Medulla oblongata (tissue), 1 donor: ENCODE results near the gene MAP3K20.
"Not testable (repeated sequence)": the region's sequence is repeated elsewhere in the genome, so short reads cannot be mapped to it uniquely, and the experiment has no call there.

Source experiments
- DNase-seq: peaks from one replicate; pipeline ENCODE4 v3.0.0-alpha.2; 2015; ENCODE audit errors: extremely low spot score

The MAP3K20 gene

DNA sequence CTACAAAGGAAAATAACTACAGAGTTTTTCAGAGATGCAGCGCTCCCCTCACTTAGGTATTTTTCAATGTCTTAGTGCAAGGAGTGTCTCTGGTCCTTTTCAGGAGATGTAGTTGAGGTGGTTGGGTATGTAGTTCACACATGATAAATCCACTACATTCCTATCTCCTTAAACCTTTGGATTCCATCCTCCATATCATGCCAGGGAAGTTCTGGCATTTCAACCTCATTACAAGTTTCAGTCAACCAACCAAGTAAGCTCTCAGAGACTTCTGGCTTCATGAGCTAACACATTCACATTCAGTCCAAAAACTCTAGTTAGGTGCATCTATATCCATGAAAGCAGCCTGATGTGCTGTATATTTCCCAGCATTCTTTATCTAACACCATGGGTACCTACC is 47.3 kb downstream of the MAP3K20 start:
- no peak for DNase-seq

DNA sequence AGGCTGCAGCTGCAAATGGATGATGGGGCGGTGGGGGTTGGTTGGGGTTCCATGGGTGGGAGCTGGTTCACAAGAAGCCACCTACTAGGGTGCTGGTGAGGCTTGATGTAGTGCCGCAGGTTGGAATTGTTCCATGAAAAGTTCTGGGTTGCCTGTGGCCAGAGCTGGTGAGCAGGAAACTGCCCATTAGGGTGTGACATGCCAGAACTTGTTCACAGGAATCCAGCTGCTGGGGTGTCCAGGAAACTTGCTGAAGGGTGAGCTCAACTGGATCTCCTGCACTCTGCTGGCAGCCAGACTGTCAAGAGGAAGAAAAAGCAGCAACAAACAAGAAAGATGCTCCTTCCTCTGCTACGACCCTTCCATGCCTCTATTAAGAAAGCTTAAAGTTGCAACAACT is 48.8 kb downstream of the MAP3K20 start:
- no peak for DNase-seq

DNA sequence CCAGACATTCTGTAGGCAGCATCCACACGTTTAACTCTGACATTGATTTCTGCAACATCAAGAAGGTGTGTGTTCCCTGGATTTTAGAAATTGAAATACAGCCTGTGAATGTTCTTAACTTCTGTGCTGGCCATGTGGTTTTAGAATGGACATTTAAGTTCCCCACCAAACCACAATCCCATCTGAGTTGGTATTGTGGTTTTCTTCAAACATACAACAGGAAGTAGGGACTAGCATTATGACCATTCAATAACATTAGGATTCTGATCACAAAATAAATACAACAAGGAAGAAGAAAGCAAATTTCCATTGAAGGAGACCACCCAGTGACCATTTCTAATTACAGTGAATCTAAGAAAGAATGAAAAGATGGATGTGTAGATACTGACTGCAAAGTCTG is 51.2 kb downstream of the MAP3K20 start:
- no peak for DNase-seq

DNA sequence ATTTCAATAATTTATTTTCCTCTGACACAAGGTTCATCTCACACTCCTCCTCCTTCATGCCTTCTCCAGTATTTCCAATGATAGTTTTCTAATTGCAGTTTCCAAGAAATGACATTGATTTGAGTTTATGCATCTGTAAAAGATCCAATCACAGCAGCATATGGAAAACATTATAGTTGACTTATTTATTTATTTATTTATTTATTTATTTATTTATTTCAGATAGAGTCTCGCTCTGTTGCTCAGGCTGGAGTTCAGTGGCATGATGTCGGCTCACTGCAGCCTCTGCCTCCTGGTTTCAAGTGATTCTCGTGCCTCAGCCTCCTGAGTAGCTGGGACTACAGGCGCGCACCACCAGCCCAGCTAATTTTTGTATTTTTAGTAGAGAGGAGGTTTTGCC is 52.5 kb downstream of the MAP3K20 start:
- not testable (repeated sequence) for DNase-seq

DNA sequence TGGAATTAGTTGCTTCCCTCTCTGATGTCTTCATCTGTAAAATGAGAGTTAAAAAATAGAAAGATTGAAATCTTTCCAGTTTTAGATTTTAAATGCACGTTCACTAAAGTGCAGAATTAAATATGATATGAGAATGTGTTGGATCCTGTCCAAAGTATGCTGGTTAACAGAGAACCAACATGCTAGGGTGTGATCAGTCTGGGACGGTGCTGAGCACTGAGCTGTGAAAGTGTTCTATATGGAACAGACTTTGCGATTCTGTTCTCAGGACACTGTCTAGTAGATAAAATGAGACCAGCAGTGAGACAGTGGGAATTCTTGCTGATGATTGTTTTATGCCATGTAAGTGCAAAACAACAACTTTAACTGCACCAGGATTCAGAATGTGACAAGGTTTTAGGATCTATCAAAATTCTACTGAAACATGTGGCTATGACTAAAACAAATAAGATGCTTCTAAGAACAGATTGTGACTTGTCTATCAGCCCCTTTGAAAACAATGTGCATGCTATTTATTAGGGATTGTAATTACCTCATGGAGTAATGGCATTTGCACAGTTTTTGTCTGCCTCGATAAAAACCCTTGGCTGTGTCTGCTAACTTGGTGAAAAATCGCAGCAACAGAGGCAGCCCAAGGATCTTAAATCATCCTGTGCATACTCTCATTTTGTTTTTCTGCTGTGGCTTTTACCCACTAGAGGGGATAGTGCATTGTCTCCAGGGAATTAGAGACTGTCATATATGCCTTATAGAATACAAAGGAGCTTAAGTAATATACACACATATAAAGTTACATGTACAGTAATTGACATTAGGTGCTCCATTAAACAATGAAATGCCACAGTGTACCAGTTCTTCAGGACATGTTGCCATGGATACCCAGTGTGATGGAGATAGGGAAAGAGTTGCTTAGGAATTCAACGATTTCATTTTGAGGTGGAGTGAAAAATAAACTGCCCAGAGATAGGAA is 55.1 kb downstream of the MAP3K20 start:
- DNase-seq, result no peak

DNA sequence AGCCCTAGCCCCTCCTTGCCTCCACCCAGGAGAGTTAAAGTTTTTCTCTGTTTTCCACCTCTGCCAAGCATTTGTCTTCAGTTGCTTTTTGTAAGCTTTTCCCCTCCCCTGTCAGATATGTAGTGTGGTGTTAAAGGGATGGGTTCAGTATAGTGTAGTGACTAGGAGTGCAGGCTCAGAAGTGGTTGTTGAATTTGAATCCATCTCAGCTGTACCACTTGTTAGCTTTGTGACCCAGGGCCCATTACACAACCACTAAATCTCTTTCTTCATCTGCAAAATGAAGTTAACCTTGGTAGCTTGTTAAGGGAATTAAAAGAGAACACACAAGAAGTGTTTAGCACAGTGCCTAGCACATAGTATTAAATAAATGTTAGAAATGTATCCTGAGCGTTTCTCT is 56.9 kb downstream of the MAP3K20 start:
- DNase-seq, result no peak

DNA sequence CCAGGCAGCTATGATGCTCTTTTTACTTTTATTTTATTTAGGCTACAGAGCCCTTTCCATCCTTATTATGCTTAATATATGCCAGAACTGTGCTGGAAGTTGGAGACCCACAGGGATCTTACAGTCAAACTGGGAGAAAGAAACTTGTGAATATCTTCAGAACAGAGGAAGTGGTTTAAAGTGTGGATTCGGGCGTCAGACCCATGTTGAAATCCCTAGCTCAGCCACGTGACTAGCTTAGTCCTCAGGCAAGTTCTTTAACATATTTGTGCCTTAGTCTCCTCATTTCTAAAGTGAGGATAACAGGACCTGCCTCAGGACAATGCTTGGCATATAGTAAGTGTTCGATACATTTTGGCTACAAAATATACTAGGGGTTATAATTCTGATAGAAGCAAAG is 59.1 kb downstream of the MAP3K20 start:
- DNase-seq, result no peak

DNA sequence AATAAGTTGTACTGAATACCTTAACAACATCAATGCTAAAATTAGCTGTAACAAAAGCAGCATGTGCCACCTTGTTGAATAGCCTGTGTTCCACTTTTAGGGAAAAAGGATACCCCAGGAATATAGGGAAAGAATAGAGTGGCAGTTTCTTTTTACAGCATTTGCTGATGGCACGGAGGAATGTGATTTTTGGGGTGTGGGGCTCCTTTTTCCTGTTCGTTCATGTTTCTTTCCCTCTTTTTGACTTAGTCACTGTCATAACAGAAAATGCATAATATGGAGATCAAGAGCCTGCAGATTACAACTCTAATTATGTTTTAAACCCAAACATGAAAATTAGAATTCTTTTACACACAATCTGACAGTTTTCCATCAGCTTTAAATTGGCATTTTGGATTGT is 60.4 kb downstream of the MAP3K20 start:
- no peak for DNase-seq

DNA sequence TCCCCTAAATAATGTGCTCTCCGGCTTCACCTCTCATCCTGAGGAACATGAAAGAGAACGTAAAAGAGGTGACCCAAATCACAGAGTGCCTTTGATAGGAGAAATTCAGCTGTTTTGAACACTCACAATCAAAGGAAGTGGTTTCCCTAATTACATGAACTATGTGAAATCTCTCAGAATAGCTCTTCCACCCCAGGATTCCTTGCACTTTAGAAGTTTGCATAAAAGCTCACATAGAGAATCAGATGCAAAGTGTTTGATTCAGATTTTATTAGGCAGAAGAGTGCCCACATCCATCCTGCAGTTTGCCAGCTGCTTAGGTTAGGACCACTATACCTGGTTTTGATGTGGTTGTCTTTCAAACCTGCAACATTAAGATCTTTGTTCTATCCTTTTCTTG is 61.0 kb downstream of the MAP3K20 start:
- DNase-seq, result no peak

DNA sequence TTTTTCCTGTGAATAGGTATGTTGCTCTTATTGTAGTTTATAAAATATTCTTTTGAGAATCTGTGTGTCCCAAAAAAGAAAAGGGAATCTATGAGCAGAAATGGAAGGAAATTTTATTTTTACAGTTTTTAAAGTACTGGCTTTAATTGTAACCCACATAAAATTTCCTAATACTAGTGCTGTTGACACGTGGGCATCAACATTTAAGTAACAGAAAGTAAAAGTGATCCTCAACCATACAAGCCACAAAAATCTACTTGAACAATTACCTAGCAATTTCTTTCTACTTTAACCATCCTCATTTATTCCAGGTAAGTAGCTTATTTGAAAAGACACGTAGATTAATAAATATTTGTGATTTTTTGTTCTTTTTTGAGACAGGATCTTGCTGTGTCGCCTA is 62.0 kb downstream of the MAP3K20 start:
- no peak for DNase-seq

DNA sequence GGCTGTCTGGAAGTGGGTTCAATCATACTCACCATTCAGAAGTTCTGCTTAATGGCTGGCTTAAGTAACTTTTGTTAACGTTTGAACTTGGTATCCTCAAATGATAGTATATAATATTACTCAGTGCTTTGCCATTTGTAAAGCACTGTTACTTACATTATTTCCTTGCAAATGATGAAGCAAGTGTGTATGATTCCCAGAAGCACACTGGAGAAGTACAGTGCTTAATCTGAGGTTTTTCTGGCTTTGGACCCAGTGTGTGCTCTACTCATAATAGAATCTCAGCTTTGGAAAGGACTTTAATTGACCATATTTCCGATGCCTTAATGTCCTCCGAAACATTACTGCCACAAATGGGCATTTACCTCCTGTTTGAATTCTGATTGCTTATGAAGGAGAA is 63.3 kb downstream of the MAP3K20 start:
- no peak for DNase-seq

DNA sequence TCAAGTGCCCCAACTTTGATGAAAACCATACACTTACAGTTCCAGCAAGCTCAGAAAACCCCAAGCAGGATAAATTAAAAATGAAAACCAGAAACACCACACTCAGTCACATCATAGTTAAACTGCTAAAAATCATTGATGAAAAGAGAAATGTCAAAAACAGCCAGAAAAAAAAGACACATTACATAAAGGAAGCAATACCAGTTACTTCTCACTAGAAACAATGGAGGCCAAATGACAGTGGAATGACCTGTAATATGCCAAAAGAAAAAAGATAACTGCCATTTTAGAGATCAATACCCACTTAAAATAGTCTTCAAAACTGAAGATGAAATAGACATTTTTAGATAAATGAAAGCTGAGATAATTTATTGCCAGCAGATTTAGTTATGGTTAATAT is 66.0 kb downstream of the MAP3K20 start:
- DNase-seq, result no peak

DNA sequence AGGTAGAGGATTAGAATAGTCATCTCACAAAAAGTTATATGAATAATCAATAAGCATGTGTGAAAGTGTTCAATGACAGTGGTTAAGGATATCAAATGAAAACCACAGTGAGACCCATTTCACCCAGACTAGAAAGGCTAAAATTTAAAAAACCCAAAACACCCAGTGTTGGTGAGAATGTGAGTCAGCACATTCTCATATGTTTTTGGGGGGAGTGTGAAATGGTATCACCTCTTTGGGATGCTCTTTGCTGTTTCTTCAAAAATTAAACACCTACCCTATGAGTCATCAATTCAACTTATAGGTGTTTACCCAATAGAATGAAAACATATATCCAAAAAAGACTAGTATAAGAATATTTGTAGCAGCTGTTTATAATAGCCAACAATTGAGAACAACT is 69.8 kb downstream of the MAP3K20 start:
- no peak for DNase-seq

DNA sequence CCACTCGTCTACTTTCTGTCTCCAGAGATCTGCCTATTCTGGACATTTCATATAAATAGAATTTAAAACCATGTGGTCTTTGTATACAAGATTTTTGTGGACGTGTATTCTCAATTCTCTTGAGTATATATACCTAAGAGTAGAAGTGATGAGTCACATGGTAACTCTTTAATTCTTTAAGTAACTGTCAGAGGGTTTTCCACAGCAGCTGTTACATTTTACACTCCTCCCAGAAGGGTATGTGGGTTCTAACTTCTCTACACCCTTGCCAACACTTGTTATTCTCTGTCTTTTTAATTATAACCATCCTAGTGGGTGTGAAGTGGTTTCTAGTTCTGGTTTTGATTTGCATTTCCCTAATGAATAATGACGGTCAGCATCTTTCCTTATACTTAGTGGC is 70.9 kb downstream of the MAP3K20 start:
- DNase-seq, result no peak

DNA sequence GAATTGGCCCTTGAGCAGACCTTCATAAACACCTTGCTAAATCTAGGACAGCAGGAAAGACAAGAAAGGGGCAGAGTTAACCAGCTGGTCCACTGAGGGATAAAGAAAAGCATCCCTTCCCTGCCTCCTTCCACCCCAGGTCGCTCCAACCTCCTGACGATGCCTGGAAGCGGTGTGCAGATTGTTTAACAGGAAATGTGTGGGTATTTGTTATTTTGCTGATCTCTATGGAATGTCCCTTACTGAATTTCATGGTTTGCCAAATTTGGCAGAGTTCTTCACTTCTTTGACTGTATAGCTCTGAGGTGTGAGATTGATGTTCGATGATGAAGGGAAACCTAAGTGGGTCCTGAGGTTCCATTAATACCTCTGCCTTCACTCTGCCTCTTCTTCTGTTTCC is 72.9 kb downstream of the MAP3K20 start:
- no peak for DNase-seq

DNA sequence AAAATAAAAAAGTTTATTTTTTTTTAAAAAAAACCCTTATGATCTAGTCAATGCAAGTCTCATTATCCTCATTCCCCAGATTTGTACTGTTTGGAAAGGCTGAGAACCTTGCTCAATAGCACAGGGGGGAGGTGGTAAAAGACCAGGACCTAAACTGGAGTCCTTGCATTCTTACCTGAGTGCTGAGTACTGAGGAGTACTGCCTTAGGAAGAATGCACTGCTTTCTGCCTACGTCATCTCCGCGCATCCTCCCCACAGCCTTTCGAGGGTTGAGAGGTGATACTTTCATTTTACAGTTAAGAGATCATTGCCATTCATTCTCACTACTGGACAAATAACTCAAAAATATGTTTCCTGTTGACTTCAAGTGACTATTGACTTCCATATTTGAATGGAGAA is 73.8 kb downstream of the MAP3K20 start:
- no peak for DNase-seq

DNA sequence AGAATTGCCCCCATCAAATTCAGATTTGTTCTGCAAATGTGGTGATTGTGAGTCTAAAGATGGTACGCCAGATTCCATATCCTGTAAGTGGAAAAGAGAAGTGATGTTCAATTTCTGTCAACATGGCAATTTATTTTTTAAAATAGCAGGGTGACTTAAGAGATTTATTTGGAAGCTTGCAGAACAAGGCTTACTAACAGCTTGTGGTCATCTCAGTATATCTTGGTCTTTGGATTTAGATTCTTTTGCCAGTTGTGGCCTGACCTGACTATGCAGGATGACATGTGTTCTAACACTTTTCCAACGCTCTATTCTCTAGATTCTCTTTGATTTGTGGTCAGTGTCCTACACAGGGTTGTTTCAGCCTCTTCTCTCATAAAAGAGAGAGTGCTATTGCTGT is 74.4 kb downstream of the MAP3K20 start:
- DNase-seq, result no peak

DNA sequence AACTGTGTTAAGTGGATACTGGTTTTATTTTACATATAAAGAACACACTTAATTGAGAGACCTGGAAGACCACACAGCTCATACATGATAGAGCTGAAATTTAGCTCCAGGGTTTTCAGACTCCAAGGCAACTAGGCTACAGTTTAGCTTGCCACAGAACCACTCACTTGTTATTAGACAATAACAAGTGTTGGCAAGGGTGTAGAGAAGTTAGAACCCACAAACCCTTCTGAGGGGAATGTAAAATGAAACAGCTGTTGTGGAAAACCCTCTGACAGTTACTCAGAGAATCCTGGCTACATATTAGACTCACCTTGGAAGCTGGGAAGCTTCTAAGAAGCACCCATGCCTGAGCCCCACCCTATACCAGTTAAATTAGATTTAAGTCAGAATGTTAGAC is 75.3 kb downstream of the MAP3K20 start:
- DNase-seq, result no peak

DNA sequence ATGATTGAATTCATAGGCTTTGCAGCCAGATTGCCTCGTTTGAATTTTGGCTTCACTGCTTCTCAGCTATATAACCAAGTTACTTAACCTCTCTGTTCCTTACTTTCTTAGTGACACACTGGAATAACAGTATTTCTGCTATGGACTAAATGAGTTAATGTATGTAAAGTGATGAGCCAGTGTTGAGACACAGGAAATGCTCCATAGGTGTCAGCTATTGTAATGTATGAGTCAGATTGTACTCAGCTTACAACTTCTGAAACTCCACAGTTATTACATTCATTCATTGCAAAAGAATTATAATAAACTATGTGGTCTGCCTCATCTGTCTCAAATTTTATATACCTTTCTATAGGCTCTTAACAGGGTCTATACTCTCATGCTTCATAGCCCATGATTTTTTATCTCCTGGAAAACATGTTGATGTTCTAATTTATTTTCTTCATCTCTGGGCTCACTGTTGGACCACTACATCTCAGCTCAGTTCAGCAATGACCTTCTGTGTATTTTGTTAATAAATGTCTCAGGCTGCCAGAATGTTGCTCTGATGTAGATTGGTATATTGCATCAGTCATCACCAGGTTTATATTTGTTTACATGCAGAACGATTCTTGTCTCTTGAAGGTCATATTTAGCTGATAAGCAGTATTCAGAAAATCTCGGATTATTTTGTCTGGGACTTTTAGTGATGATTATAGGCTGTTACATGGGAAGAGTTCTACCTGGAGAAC is 76.2 kb downstream of the MAP3K20 start:
- no peak for DNase-seq

DNA sequence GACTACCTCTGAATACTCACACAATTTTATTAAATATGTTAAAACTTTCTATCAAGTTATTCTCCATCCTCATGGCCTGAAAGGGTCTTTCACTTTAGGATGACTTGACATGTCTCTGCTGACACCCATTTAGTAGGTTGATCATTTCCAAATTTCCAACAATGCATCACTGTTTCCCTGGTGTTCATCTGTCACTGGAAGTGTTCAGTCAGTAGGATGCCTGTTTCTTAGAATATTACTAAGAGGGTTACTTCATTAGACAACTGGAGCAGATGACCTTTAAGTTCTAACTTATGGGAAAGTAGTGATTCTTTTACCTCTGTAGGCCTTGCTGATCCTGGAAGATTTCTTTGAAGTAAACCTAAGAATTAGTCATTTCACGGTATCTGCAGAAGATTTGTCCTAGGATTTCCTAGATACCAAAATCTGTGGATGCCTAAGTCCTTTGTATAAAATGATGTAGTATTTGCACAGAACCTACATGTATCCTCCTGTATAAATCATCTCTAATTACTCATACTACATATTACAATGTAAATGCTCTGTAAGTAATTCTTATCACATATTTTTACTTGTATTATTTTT is 77.7 kb downstream of the MAP3K20 start:
- no peak for DNase-seq

DNA sequence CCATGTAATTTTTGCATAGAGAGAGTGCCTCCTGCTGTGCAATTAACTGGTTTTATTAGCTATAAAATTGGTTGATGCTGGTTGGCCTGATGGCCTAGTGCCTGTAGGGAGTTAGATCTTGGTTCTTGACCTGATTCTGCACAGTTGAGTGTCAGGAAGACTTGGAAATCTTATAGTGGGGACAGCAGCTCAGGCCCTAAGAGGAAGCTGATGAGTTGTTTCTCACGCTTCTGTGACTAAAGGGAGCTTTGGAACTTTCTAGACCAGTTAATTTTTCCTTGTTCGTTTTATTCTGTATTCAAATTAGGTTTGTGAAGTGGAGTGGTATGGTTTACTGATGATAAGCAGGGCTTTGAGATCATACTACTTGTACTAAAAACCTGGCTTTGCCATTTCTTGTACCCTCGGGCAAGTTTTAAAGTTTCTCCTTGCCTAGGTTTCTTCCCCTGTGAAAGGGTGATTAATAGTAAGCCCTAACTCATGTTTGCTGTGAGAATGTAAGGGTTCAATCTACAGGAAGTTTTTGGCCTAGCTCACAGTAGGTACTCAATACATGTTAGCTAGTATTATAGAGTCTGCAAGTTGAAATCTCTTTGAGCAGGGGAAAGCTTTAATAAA is 82.1 kb downstream of the MAP3K20 start:
- DNase-seq, result no peak

DNA sequence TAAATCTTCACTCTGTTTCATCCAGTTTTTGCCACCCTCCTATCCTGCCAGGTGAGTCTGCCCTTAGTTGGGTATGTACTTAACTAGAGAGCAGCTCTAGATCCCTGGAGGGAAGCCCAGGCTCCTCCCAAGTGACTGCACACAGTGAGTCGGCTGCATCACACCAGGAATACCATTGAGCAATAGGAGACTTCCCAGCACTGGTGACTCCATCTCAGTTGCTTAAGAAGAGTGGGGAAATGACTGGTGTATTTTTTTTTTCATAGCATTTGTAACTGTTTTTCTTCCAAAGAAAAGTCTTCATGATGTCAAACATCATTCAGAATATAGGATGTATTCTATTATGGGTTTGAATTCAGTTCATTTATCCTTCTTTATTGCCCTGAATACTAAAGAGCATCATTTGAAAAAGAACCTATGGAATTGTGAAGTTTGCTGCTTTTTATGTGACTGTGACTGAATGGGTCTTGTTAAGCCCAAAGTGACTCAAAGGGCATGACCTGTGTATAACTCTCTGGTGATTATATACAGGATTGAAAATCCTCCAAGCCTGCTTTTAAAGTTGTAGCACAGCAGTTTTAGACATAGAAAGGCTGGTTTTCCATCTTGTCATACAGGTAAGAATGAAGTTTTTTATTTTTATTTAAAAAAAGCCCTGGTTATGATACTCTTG is 84.3 kb downstream of the MAP3K20 start:
- DNase-seq, result no peak
